ENCODE data around the gene CLEC20A. TPM values are rescaled to one million over a fixed set of nuclear protein-coding genes. Genes with fewer than 3 reads are reported as not detected.

CLEC20A gene
- total and polyA plus RNA-seq, 2 donors (not counting 1 experiment from before 2014, with no cell fraction given) = 4.9 to 5.2 TPM

DNA sequence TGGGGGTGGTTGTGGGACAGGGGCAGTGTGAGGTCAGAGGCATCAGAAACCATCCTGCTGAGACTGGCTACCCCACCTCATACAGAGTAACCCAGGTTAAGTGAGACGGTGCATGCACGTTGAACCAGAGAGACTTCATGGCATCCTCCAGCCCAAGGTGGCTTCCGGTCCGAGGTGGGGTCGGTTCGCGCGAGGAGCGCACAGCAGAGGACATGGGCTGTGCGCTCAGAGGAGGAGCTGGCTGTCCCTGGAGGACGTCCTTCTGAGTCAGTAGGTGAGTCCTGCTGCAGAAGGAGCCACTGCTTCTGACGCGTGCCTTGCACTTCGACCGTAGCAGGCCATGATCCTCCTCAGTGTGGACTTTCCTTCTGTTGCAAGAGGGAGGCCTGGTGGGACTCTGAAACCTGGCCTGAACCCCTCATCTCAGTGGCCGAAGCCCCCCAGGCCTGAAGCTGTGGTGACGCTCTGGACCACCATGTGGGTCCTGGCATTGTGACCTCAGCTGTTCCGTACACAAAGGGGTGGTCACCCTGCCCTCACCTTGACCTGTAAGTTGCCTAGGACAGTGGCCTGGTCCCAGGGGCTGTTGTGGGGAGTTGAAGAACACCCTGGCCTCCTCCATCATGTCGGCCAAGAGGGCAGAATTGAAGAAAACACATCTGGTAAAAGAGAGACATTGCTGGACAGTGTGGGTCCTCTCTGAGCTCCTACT, 16.0 kb upstream of the CLEC20A start, which contains the start of gene TEX35:
TEX35 (plus strand) TSS at position 544 of the 712 bp plus-strand sequence; CDS start at position 624, 80 bp downstream.
- no peak within 1 kb of the TSS for H2AFZ ChIP-seq (ENCODE audit: insufficient read depth, low read depth, low read length, poor library complexity, severe bottlenecking)
- POLR2A ChIA-PET = no interaction called here
- no peaks in the 10 kb centered on the region for H3K9me3 ChIP-seq (ENCODE audit: control extremely low read depth in 1 of 3, control insufficient read depth in 2 of 3, insufficient read depth in 1 of 3, low read length in 2 of 3)
- no peaks in the 10 kb centered on the region for H3K4me1 ChIP-seq (ENCODE audit: control insufficient read depth in 2 of 2, insufficient read depth in 2 of 2, low read length in 2 of 2)
- no peak within 1 kb of the TSS for H3K27ac Mint-ChIP-seq
- DNase-seq = no peak
- TF ChIP-seq, protein P1, sequence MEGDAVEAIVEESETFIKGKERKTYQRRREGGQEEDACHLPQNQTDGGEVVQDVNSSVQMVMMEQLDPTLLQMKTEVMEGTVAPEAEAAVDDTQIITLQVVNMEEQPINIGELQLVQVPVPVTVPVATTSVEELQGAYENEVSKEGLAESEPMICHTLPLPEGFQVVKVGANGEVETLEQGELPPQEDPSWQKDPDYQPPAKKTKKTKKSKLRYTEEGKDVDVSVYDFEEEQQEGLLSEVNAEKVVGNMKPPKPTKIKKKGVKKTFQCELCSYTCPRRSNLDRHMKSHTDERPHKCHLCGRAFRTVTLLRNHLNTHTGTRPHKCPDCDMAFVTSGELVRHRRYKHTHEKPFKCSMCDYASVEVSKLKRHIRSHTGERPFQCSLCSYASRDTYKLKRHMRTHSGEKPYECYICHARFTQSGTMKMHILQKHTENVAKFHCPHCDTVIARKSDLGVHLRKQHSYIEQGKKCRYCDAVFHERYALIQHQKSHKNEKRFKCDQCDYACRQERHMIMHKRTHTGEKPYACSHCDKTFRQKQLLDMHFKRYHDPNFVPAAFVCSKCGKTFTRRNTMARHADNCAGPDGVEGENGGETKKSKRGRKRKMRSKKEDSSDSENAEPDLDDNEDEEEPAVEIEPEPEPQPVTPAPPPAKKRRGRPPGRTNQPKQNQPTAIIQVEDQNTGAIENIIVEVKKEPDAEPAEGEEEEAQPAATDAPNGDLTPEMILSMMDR (IDR thresholded peaks at IDR 0.05) = no peak
- no peak for TF ChIP-seq EZH2 (IDR thresholded peaks at IDR 0.05; ENCODE audit: borderline replicate concordance, insufficient read depth, low read depth, low read length, poor library complexity, severe bottlenecking)
- no peak for ATAC-seq (ENCODE audit: low read depth)
- no peaks in the 10 kb centered on the region for H4K20me1 ChIP-seq (ENCODE audit: control insufficient read depth, insufficient read depth, low read length, poor library complexity, severe bottlenecking)
- H3K27me3 ChIP-seq (replicated peaks in 1 of 4; ENCODE audit: control extremely low read depth in 1 of 4, control insufficient read depth in 3 of 4, insufficient read depth in 4 of 4, low read length in 3 of 4) = no peaks in the 10 kb centered on the region
- no peak within 1 kb of the TSS for H3K9ac ChIP-seq (ENCODE audit: low read length)
- H3K4me3 Mint-ChIP-seq = no peak within 1 kb of the TSS
- intact Hi-C loops (cut with micrococcal nuclease) = no loop called here
- H3K27ac ChIP-seq (ENCODE audit: low read length in 2 of 2) = no peak within 1 kb of the TSS
- H3K4me1 Mint-ChIP-seq = no peaks in the 10 kb centered on the region
- no peaks in the 10 kb centered on the region for H3K9me3 Mint-ChIP-seq (ENCODE audit: insufficient read depth)
- CTCF ChIA-PET = interaction anchor here (1.8 kb wide), 1 partner anchor 12 kb away, joined by 7 read pairs; no protein-coding TSS in a partner anchor
- no peaks in the 10 kb centered on the region for H3K27me3 Mint-ChIP-seq
- 96% methylated on average over 18 of the region's 19 CpGs for WGBS (ENCODE audit: insufficient coverage)
- H3K4me2 ChIP-seq (replicated peaks; ENCODE audit: low read depth, low read length, poor library complexity, severe bottlenecking) = no peak within 1 kb of the TSS
- H3K79me2 ChIP-seq (ENCODE audit: control insufficient read depth, insufficient read depth, low read length) = no peaks in the 10 kb centered on the region
- H3K4me3 ChIP-seq (ENCODE audit: control extremely low read depth in 1 of 5, extremely low read depth in 1 of 5, insufficient read depth in 1 of 5, low read depth in 2 of 5, low read length in 4 of 5) = no peak within 1 kb of the TSS
- no peaks in the 10 kb centered on the region for H3K36me3 ChIP-seq (replicated peaks in 1 of 2; ENCODE audit: control extremely low read depth in 1 of 2, control insufficient read depth in 1 of 2, extremely low read depth in 1 of 2, insufficient read depth in 2 of 2, low read length in 1 of 2)

DNA sequence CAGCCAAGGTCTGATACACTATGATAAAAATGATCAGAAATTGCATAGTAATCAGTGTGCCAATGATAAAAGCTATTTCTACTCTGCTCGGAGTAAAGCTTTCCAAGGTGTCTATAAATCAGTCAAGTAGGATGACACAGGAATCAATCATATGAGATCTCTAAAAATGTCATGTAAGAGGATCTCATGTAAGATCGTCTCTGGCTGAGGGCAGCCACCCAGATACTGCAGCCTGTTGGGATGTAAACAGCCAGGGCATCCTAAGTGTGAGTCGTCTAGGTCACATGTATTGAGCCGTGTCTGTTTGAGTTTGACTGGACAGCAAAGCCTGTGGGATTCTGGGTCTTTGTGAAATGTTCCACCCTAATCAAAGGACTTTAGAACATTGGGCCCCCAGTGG, 13.4 kb upstream of the CLEC20A start:
- Mint-ChIP-seq H3K9me3 (ENCODE audit: insufficient read depth) (no peaks in the 10 kb centered on the region), H3K4me1 (no peaks in the 10 kb centered on the region), H3K27me3 (no peaks in the 10 kb centered on the region), H3K4me3 (no peak overlapping the region), H3K27ac (no peak overlapping the region)
- no peaks in the 10 kb centered on the region for H4K20me1 ChIP-seq (ENCODE audit: control insufficient read depth, insufficient read depth, low read length, poor library complexity, severe bottlenecking)
- DNase-seq = no peak
- no peaks in the 10 kb centered on the region for H3K27me3 ChIP-seq (replicated peaks in 1 of 4; ENCODE audit: control extremely low read depth in 1 of 4, control insufficient read depth in 3 of 4, insufficient read depth in 4 of 4, low read length in 3 of 4)
- no peak overlapping the region for H3K4me2 ChIP-seq (replicated peaks; ENCODE audit: low read depth, low read length, poor library complexity, severe bottlenecking)
- H3K4me3 ChIP-seq (ENCODE audit: control extremely low read depth in 1 of 5, extremely low read depth in 1 of 5, insufficient read depth in 1 of 5, low read depth in 2 of 5, low read length in 4 of 5) = no peak overlapping the region
- H3K27ac ChIP-seq (ENCODE audit: low read length in 2 of 2) = no peak overlapping the region
- TF ChIP-seq EZH2 (IDR thresholded peaks at IDR 0.05; ENCODE audit: borderline replicate concordance, insufficient read depth, low read depth, low read length, poor library complexity, severe bottlenecking) = no peak
- TF ChIP-seq, protein P1 (IDR thresholded peaks at IDR 0.05) = no peak
- H2AFZ ChIP-seq (ENCODE audit: insufficient read depth, low read depth, low read length, poor library complexity, severe bottlenecking) = no peak overlapping the region
- POLR2A ChIA-PET = no interaction called here
- H3K79me2 ChIP-seq (ENCODE audit: control insufficient read depth, insufficient read depth, low read length) = no peaks in the 10 kb centered on the region
- CTCF ChIA-PET = no interaction called here
- H3K9ac ChIP-seq (ENCODE audit: low read length) = no peak overlapping the region
- ATAC-seq (ENCODE audit: low read depth) = no peak
- no peaks in the 10 kb centered on the region for H3K9me3 ChIP-seq (ENCODE audit: control extremely low read depth in 1 of 3, control insufficient read depth in 2 of 3, insufficient read depth in 1 of 3, low read length in 2 of 3)
- intact Hi-C loops (cut with micrococcal nuclease) = no loop called here
- WGBS (ENCODE audit: insufficient coverage) = 94% methylated on average over 4 of the region's 4 CpGs
- no peaks in the 10 kb centered on the region for H3K36me3 ChIP-seq (replicated peaks in 1 of 2; ENCODE audit: control extremely low read depth in 1 of 2, control insufficient read depth in 1 of 2, extremely low read depth in 1 of 2, insufficient read depth in 2 of 2, low read length in 1 of 2)
- H3K4me1 ChIP-seq (ENCODE audit: control insufficient read depth in 2 of 2, insufficient read depth in 2 of 2, low read length in 2 of 2) = no peaks in the 10 kb centered on the region
